Cardiac fibroblast (primary cell): ENCODE data around the gene YDJC.

Source experiments
- DNase-seq, 2 donors: peaks; one replicate each; pipeline versions ENCODE4 v3.0.0 to v3.0.0-alpha.2; 2010; ENCODE audit warnings: low read depth in 2 of 2
- H3K4me3 ChIP-seq, 2 donors: replicated peaks in 1 of 2; 1 replicate in 1 of 2; 2 replicates in 1 of 2; pipeline ENCODE4 v1.5.1; 2011; ENCODE audit warnings: low read depth in 2 of 2, low read length in 2 of 2, mild to moderate bottlenecking in 2 of 2, moderate library complexity in 1 of 2
- CTCF ChIP-seq: IDR thresholded peaks from one replicate; pipeline ENCODE4 v1.5.1; 2011; ENCODE audit warnings: low read depth, mild to moderate bottlenecking, low read length, inconsistent platforms

YDJC gene

GRCh38 chr22:21672107-21672629 lies 42.3 kb upstream of the YDJC start:
- no peak for DNase-seq
- no peak overlapping the region for H3K4me3 ChIP-seq
- TF ChIP-seq CTCF: no peak

GRCh38 chr22:21669026-21669425 lies 39.2 kb upstream of the YDJC start:
- DNase-seq: no peak
- TF ChIP-seq CTCF: no peak
- H3K4me3 ChIP-seq: no peak overlapping the region

- no peak for TF ChIP-seq CTCF
- DNase-seq: no peak
- H3K4me3 ChIP-seq: peak overlapping the region; percentile 88
These were observed 37.0 kb upstream of the YDJC start for GRCh38 chr22:21666786-21667185.

- peak overlapping the region; percentile 88 for H3K4me3 ChIP-seq
- no peak for DNase-seq
- no peak for TF ChIP-seq CTCF
These were observed 35.4 kb upstream of the YDJC start for GRCh38 chr22:21665047-21665851.

DNA sequence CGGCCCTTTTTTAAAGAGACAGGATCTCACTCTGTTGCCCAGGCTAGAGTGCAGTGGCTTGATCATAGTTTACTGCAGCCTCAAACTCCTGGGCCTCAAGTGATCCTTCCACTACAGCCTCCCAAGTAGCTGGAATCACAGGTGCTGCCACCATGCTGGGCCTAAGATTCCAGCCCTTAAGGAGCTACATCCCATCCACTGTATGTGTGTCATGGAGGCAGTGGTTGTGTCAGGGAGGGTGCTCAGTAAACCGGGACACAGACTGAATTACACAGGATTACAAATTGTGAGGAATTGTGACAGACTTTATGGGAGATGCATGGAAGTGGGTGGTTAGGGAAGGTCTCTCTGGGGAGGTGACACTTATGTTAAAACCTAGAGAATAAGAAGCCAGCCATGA lies 33.9 kb upstream of the YDJC start:
- no peak for TF ChIP-seq CTCF
- no peak overlapping the region for H3K4me3 ChIP-seq
- no peak for DNase-seq

- no peak for DNase-seq
- no peak overlapping the region for H3K4me3 ChIP-seq
- TF ChIP-seq CTCF: no peak
These were observed 32.2 kb upstream of the YDJC start for GRCh38 chr22:21661991-21662390.
